H1 (cell line): ENCODE data around the gene TARDBP. TPM values are rescaled to one million over a fixed set of nuclear protein-coding genes. Genes with fewer than 3 reads are reported as not detected.
"Not testable (repeated sequence)": the region's sequence is repeated elsewhere in the genome, so short reads cannot be mapped to it uniquely, and the experiment has no call there.

Experiments used
- CTCF ChIA-PET: fragments of 300-600 bp; sonication (Branson Sonifier 250); formaldehyde crosslinking; loops from one replicate; lab custom pipeline; 2021; ENCODE audit not compliant: partially characterized antibody; lab: Charles Lee
- POLR2A ChIA-PET: fragments of 300-600 bp; sonication (Branson Sonifier 250); formaldehyde crosslinking; loops from one replicate; lab custom pipeline; 2021; ENCODE audit warnings: inconsistent platforms; ENCODE audit not compliant: partially characterized antibody; lab: Charles Lee
- DNase-seq, 2 experiments: peaks; one replicate each; pipeline versions ENCODE4 v3.0.0 to v3.0.0-alpha.2; 2010 to 2022; ENCODE audit warnings: low spot score in 2 of 2, low read depth in 1 of 2, mixed read lengths in 1 of 2
- FAIRE-seq: peaks from 2 replicates; lab custom pipeline; 2011; peaks lifted over from hg19 to GRCh38; lab: Jason Lieb, UNC
- H2AFZ ChIP-seq: 2 replicates; pipeline ENCODE4 v1.8.1; 2012; ENCODE audit warnings: low read length, inconsistent platforms
- H2AK5ac ChIP-seq: 2 replicates; pipeline ENCODE4 v1.6.1; 2013; ENCODE audit warnings: low read depth, low read length
- H2BK120ac ChIP-seq: replicated peaks from 2 replicates; pipeline ENCODE3; 2013; ENCODE audit warnings: low read depth, low read length, inconsistent platforms
- H2BK12ac ChIP-seq: 2 replicates; pipeline ENCODE4 v1.6.1; 2013; ENCODE audit warnings: low read depth, low read length
- H2BK15ac ChIP-seq: 2 replicates; pipeline ENCODE4 v1.6.1; 2013; ENCODE audit warnings: low read length
- H2BK20ac ChIP-seq: 2 replicates; pipeline ENCODE4 v1.6.1; 2013; ENCODE audit warnings: low read length
- H2BK5ac ChIP-seq: 2 replicates; pipeline ENCODE4 v1.6.1; 2013; ENCODE audit warnings: low read depth, low read length
- H3K14ac ChIP-seq: 2 replicates; pipeline ENCODE4 v1.6.1; 2013; ENCODE audit warnings: inconsistent platforms; ENCODE audit not compliant: insufficient read length
- H3K18ac ChIP-seq: 2 replicates; pipeline ENCODE4 v1.6.1; 2013; ENCODE audit warnings: low read length; ENCODE audit errors: extremely low read depth
- H3K23ac ChIP-seq: 2 replicates; pipeline ENCODE4 v1.6.1; 2013; ENCODE audit warnings: inconsistent platforms; ENCODE audit not compliant: insufficient read length
- H3K23me2 ChIP-seq: 2 replicates; pipeline ENCODE4 v1.6.1; 2013; ENCODE audit warnings: low read depth, low read length
- H3K27ac ChIP-seq: 2 replicates; pipeline ENCODE4 v1.6.1; 2011; ENCODE audit warnings: low read depth, low read length, inconsistent platforms
- H3K27me3 ChIP-seq, 4 experiments: replicated peaks in 1 of 4; 1 replicate in 1 of 4; 2 replicates in 3 of 4; pipeline versions ENCODE4 v1.6.1 to v1.8.1; 2011 to 2013; ENCODE audit warnings: low read length in 3 of 4, mild to moderate bottlenecking in 3 of 4, inconsistent platforms in 2 of 4, mixed read lengths in 2 of 4, moderate library complexity in 1 of 4; ENCODE audit not compliant: control insufficient read depth in 3 of 4, insufficient read depth in 3 of 4; ENCODE audit errors: extremely low read depth in 1 of 4
- H3K36me3 ChIP-seq, 4 experiments: 2 replicates each; pipeline versions ENCODE4 v1.6.1 to v1.8.1; 2011 to 2013; ENCODE audit warnings: mild to moderate bottlenecking in 4 of 4, low read length in 3 of 4, moderate library complexity in 2 of 4, control low read depth in 1 of 4, inconsistent platforms in 1 of 4; ENCODE audit not compliant: insufficient read depth in 4 of 4, control insufficient read depth in 2 of 4
- H3K4ac ChIP-seq: replicated peaks from 2 replicates; pipeline ENCODE3; 2013; ENCODE audit warnings: low read length, low read depth, mixed read lengths, inconsistent platforms; ENCODE audit not compliant: insufficient read length
- H3K4me1 ChIP-seq, 4 experiments: replicated peaks in 1 of 4; 1 replicate in 1 of 4; 2 replicates in 3 of 4; pipeline versions ENCODE4 v1.6.1 to v1.8.1; 2011 to 2013; ENCODE audit warnings: low read length in 3 of 4, inconsistent platforms in 2 of 4, mixed read lengths in 1 of 4; ENCODE audit not compliant: insufficient read depth in 4 of 4, control insufficient read depth in 3 of 4
- H3K4me2 ChIP-seq, 2 experiments: 2 replicates each; pipeline versions ENCODE4 v1.6.1 to v1.8.1; 2011 to 2013; ENCODE audit warnings: low read depth in 2 of 2, low read length in 2 of 2, control low read depth in 1 of 2, inconsistent platforms in 1 of 2, mild to moderate bottlenecking in 1 of 2; ENCODE audit not compliant: insufficient read depth in 1 of 2
- H3K4me3 ChIP-seq, 4 experiments: fragments of 200-600, 300-600 bp in 1 of 4; sonication (generic), shearing (Covaris generic), sonication (Bioruptor Twin) in 1 of 4; 2 replicates each; pipeline versions ENCODE4 v1.5.1 to v1.8.1; 2011 to 2016; ENCODE audit warnings: low read length in 4 of 4, low read depth in 3 of 4, control low read depth in 2 of 4, inconsistent platforms in 2 of 4, mild to moderate bottlenecking in 2 of 4, mixed read lengths in 1 of 4, moderate library complexity in 1 of 4; ENCODE audit not compliant: insufficient read depth in 2 of 4; ENCODE audit errors: extremely low read depth in 1 of 4
- H3K56ac ChIP-seq: replicated peaks from 2 replicates; pipeline ENCODE3; 2013; ENCODE audit warnings: low read depth, mild to moderate bottlenecking, mixed read lengths, low read length, inconsistent platforms; ENCODE audit not compliant: insufficient read length
- H3K79me1 ChIP-seq: 2 replicates; pipeline ENCODE4 v1.6.1; 2013; ENCODE audit warnings: low read depth, low read length, control low read depth
- H3K79me2 ChIP-seq, 2 experiments: 2 replicates each; pipeline versions ENCODE4 v1.6.1 to v1.8.1; 2012 to 2013; ENCODE audit warnings: low read length in 2 of 2, mild to moderate bottlenecking in 2 of 2, inconsistent platforms in 1 of 2; ENCODE audit not compliant: insufficient read depth in 2 of 2, control insufficient read depth in 1 of 2
- H3K9ac ChIP-seq, 4 experiments: replicated peaks in 1 of 4; 1 replicate in 1 of 4; 2 replicates in 3 of 4; pipeline versions ENCODE4 v1.6.1 to v1.8.1; 2011 to 2013; ENCODE audit warnings: low read depth in 3 of 4, low read length in 3 of 4, control low read depth in 2 of 4, mild to moderate bottlenecking in 2 of 4, moderate library complexity in 2 of 4, inconsistent platforms in 1 of 4; ENCODE audit errors: extremely low read depth in 1 of 4
- H3K9me3 ChIP-seq, 2 experiments: 2 replicates each; pipeline versions ENCODE4 v1.6.1 to v1.8.1; 2012 to 2013; ENCODE audit warnings: mild to moderate bottlenecking in 2 of 2, moderate library complexity in 2 of 2, control low read depth in 1 of 2, inconsistent platforms in 1 of 2, low read depth in 1 of 2, low read length in 1 of 2, mixed read lengths in 1 of 2; ENCODE audit not compliant: insufficient read depth in 2 of 2
- H4K20me1 ChIP-seq, 2 experiments: replicated peaks in 1 of 2; 2 replicates each; pipeline versions ENCODE3 to v1.8.1; 2011 to 2013; ENCODE audit warnings: inconsistent platforms in 2 of 2, low read length in 2 of 2, mild to moderate bottlenecking in 1 of 2; ENCODE audit not compliant: insufficient read depth in 2 of 2, control insufficient read depth in 1 of 2
- H4K5ac ChIP-seq: 2 replicates; pipeline ENCODE4 v1.6.1; 2013; ENCODE audit warnings: low read length, low read depth, mixed read lengths, inconsistent platforms; ENCODE audit not compliant: insufficient read length
- H4K8ac ChIP-seq: 2 replicates; pipeline ENCODE4 v1.8.0; 2013; ENCODE audit warnings: mild to moderate bottlenecking, moderate library complexity, low read length, inconsistent platforms; ENCODE audit not compliant: insufficient read depth; ENCODE audit errors: extremely low read depth
- H4K91ac ChIP-seq: replicated peaks from 2 replicates; pipeline ENCODE3; 2013; ENCODE audit warnings: low read length, mixed read lengths, inconsistent platforms; ENCODE audit not compliant: insufficient read length
- WGBS, 2 experiments: shearing (Covaris generic) in 1 of 2; methylation state at CpG; one replicate each; pipeline versions ENCODE4 v1.1.6 to v1.1.7; 2013 to 2015; ENCODE audit warnings: low lambda C conversion rate in 2 of 2, mixed read lengths in 2 of 2, inconsistent platforms in 1 of 2, low coverage in 1 of 2, missing lambda C conversion rate in 1 of 2; ENCODE audit not compliant: insufficient replicate concordance in 2 of 2, insufficient coverage in 1 of 2, insufficient read length in 1 of 2; ENCODE audit errors: extremely low coverage in 1 of 2, missing lambda C conversion rate in 1 of 2; 5-methylcytosine and 5-hydroxymethylcytosine counted together
- polyA plus RNA-seq, 7 experiments: library from polyadenylated mRNA; depleted of rRNA in 3 of 7; stranded (reverse) in 5 of 7; unstranded in 2 of 7; fragments of >200 nt in 5 of 7; fragments of 200-250 nt in 2 of 7; gene quantifications; 1 replicate in 5 of 7; 2 replicates in 1 of 7; 4 replicates in 1 of 7; pipeline versions ENCODE4 v1.2.1 to v1.2.3, GENCODE V29; 2011 to 2013; ENCODE audit warnings: missing spikeins in 2 of 7, mixed read lengths in 2 of 7
- total RNA-seq: library from RNA; stranded (reverse); fragmentation: NEBNext Ultra II Directional; extraction: Animal tissue kit (Norgen Biotek cat#: 25700); gene quantifications from 2 replicates; pipeline ENCODE4 v1.2.1, GENCODE V29; 2021

TARDBP gene
- total and polyA plus RNA-seq, 2 of the 8 experiments (the other 6 are each of a cell fraction or from before 2014, with no cell fraction given) = 144 to 240 TPM

DNA sequence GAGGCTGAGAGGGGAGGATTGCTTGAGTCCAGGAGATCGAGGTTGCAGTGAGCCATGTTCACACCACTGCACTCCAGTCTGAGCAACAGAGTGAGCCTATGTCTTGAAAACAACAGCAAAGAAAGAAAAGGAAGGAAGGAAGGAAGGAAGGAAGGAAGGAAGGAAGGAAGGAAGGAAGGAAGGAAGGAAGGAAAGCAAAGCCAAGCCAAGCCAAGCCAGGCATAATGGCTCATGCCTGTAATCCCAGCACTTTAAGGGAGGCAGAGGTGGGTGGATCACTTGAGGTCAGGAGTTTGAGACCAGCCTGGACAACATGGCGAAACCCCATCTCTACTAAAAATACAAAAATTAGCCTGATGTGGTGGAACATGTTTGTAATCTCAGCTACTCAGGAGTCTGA is 20.4 kb upstream of the TARDBP start:
- H3K14ac ChIP-seq, H4K5ac ChIP-seq, H3K23me2 ChIP-seq, H3K27ac ChIP-seq, H3K36me3 ChIP-seq, H4K91ac ChIP-seq, CTCF ChIA-PET, H3K4me1 ChIP-seq, FAIRE-seq, H4K20me1 ChIP-seq, H3K56ac ChIP-seq, DNase-seq, H3K79me1 ChIP-seq, H2AK5ac ChIP-seq, H3K4ac ChIP-seq, H2BK12ac ChIP-seq, H3K9me3 ChIP-seq, H4K8ac ChIP-seq, H2BK20ac ChIP-seq, H2BK120ac ChIP-seq, H3K9ac ChIP-seq, H3K27me3 ChIP-seq, H2AFZ ChIP-seq, H3K4me2 ChIP-seq, H3K4me3 ChIP-seq, H3K23ac ChIP-seq, H3K18ac ChIP-seq, H2BK15ac ChIP-seq, H2BK5ac ChIP-seq, H3K79me2 ChIP-seq: not testable (repeated sequence)
- POLR2A ChIA-PET = interaction anchor here (1.0 to 2.9 kb wide), 2 partner anchors 12 to 21 kb away, joined by 4 to 10 read pairs; partner anchors contain the start of gene TARDBP
- WGBS, 2 experiments = 83% methylated on average over 2 of the region's 2 CpGs; no CpG with 5 or more reads in 1 of the 2 experiments
